ENCODE results near the gene ASAP3. TPM values are rescaled to one million over a fixed set of nuclear protein-coding genes. Genes with fewer than 3 reads are reported as not detected.

ASAP3 gene
- total RNA-seq, 6 donors from 2014 or later = 29.5 to 47.2 (median 41.8) TPM

DNA sequence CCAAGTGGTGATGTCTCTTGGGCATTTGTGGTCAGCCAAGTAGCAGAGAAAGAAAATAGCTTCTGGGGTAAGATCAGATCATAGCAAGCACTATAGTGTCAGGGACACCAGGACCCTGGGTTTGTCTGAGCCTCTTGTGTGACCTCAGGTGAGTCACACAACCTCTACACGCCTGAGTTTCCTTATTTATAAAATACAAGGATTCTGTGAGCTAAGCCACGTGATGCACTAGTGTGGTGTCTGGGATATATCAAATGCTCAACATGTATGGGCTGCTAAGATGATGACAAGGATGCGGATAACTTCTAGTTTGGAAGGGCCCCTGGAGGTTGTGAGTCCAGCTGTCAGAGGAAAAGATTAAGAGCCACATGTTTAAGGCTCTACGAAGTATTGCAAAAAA, 89.8 kb downstream of the ASAP3 start:
- H3K4me3 ChIP-seq = no peak overlapping the region
- ATAC-seq (ENCODE audit: low FRiP score in 2 of 2) (peak in 1 of 2 donors; percentile 45), DNase-seq (no peak)
- peaks cover 6 to 11% (median 8%) of the 10 kb centered on the region in 4 donors for H3K4me1 ChIP-seq
- 79% methylated on average over 4 of the region's 4 CpGs for WGBS, 2 donors
- peak overlapping the region in 1 of 4 donors; percentile 61 for H3K27ac ChIP-seq
- no peaks in the 10 kb centered on the region for H3K27me3 ChIP-seq
- H3K36me3 ChIP-seq = peaks cover 0 to 11% (median 0%) of the 10 kb centered on the region in 4 donors
- TF ChIP-seq, protein P1, sequence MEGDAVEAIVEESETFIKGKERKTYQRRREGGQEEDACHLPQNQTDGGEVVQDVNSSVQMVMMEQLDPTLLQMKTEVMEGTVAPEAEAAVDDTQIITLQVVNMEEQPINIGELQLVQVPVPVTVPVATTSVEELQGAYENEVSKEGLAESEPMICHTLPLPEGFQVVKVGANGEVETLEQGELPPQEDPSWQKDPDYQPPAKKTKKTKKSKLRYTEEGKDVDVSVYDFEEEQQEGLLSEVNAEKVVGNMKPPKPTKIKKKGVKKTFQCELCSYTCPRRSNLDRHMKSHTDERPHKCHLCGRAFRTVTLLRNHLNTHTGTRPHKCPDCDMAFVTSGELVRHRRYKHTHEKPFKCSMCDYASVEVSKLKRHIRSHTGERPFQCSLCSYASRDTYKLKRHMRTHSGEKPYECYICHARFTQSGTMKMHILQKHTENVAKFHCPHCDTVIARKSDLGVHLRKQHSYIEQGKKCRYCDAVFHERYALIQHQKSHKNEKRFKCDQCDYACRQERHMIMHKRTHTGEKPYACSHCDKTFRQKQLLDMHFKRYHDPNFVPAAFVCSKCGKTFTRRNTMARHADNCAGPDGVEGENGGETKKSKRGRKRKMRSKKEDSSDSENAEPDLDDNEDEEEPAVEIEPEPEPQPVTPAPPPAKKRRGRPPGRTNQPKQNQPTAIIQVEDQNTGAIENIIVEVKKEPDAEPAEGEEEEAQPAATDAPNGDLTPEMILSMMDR (IDR thresholded peaks at IDR 0.05) = no peak
- TF ChIP-seq POLR2A (IDR thresholded peaks at IDR 0.05) (no peak), EP300 (IDR thresholded peaks at IDR 0.05) (no peak), POLR2AphosphoS5 (IDR thresholded peaks at IDR 0.05) (no peak)
- no peaks in the 10 kb centered on the region for H3K9me3 ChIP-seq

DNA sequence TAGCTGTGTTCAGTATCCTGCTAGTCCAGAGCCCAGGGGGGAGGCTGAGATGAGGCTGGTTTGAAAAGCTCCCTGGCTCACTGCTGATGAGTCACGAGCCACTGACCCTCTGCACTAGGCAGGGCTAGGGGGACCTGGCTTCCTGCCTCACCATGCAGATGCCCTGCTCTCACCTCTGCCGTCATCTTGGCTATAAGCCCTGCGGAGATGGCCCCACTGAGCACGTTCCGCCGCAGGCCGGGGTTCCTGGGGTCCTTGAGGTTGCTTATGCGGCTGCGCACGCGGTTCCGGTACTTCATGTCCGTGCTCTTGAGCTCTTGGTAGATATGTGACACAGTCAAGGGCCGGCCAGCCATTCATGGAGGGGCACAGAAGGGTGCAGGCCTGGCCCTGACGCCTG, 90.3 kb downstream of the ASAP3 start:
- TF ChIP-seq, protein P1 (IDR thresholded peaks at IDR 0.05) = no peak
- TF ChIP-seq POLR2AphosphoS5 (IDR thresholded peaks at IDR 0.05) = no peak
- TF ChIP-seq EP300 (IDR thresholded peaks at IDR 0.05) = no peak
- Histone ChIP-seq H3K9me3 (no peaks in the 10 kb centered on the region), H3K4me3 (no peak overlapping the region), H3K27ac (no peak overlapping the region), H3K4me1 (peaks cover 6 to 11% (median 8%) of the 10 kb centered on the region in 4 donors), H3K27me3 (no peaks in the 10 kb centered on the region), H3K36me3 (peaks cover 0 to 11% (median 0%) of the 10 kb centered on the region in 4 donors)
- WGBS, 2 donors = 92% methylated on average over 15 of the region's 15 CpGs; no CpG with 5 or more reads in 1 of the 2 donors
- ATAC-seq (ENCODE audit: low FRiP score in 2 of 2) (peak; percentile 12 to 86), DNase-seq (peak in 1 of 2 donors; percentile 72)

DNA sequence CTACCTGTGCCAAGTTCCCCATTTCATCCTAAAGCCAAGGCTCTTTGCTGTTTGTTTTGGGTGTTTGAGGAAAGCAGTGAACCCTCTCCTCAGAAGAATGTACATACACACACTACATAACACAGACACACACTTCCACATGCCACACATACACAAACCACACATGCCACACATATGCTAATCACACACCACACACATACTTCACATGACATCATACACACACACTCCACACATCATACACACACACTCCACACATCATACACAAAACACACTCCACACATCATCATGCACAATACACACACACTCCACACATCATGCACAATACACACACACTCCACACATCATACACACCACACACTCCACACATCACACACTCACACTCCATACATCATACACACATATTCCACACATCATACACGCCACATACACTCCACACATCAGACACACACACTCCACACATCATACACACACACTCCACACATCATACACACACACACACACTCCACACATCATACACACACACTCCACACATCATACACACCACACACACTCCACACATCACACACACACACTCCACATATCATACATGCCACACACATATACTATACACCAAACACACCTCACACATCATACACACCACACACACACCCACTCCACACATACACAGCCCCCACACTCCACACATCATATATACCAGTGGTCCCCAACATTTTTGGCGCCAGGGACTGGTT, 91.7 kb downstream of the ASAP3 start:
- Histone ChIP-seq H3K27ac (no peak overlapping the region), H3K36me3 (peaks cover 0 to 7% (median 0%) of the 10 kb centered on the region in 4 donors), H3K27me3 (no peaks in the 10 kb centered on the region), H3K9me3 (no peaks in the 10 kb centered on the region), H3K4me1 (peaks cover 6 to 11% (median 8%) of the 10 kb centered on the region in 4 donors), H3K4me3 (no peak overlapping the region)
- ATAC-seq (ENCODE audit: low FRiP score in 2 of 2) (peak in 1 of 2 donors; percentile 78), DNase-seq (no peak)
- TF ChIP-seq POLR2AphosphoS5 (IDR thresholded peaks at IDR 0.05) (no peak), EP300 (IDR thresholded peaks at IDR 0.05) (no peak), POLR2A (IDR thresholded peaks at IDR 0.05) (no peak)
- TF ChIP-seq, protein P1 (IDR thresholded peaks at IDR 0.05) = no peak
- WGBS, 2 donors = 65 to 72% methylated on average over 2 of the region's 2 CpGs

DNA sequence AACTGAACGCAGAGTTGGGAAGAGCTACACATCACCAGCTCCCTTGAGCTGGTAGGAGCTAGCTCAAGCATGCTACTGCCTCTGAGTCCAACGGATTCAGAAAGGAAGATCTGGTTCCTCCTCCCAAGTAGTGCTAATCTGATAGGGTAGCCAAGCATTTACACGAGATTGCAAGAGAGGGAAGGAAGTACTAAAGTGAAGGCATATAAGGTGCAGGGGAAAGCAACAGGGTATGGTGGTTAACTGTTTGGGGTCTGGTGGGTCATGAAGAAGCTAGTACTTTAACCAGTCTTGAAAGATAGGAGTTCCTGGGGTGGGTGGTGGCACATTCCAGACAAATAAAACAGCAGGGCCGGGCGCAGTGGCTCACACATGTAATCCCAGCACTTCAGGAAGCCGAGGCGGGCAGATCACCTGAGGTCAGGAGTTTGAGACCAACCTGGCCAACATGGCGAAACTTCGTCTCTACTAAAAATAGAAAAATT, 94.1 kb downstream of the ASAP3 start:
- WGBS, 2 donors = 71 to 72% methylated on average over 9 of the region's 9 CpGs
- Histone ChIP-seq H3K4me3 (no peak overlapping the region), H3K4me1 (peaks cover 4 to 15% (median 7%) of the 10 kb centered on the region in 4 donors), H3K36me3 (peaks cover 0 to 3% (median 0%) of the 10 kb centered on the region in 4 donors), H3K27ac (no peak overlapping the region), H3K9me3 (no peaks in the 10 kb centered on the region), H3K27me3 (no peaks in the 10 kb centered on the region)
- DNase-seq = no peak
- no peak for ATAC-seq (ENCODE audit: low FRiP score in 2 of 2)
- TF ChIP-seq, protein P1 (IDR thresholded peaks at IDR 0.05) = no peak
- no peak for TF ChIP-seq POLR2A (IDR thresholded peaks at IDR 0.05)
- no peak for TF ChIP-seq POLR2AphosphoS5 (IDR thresholded peaks at IDR 0.05)
- no peak for TF ChIP-seq EP300 (IDR thresholded peaks at IDR 0.05)

All from upper lobe of left lung (tissue), 6 donors.